Epithelial cell of proximal tubule (primary cell): ENCODE measurements around the gene CCNF. TPM values are rescaled to one million over a fixed set of nuclear protein-coding genes. Genes with fewer than 3 reads are reported as not detected.

Experiments
- DNase-seq: peaks from one replicate; pipeline ENCODE4 v3.0.0-alpha.2; 2011; ENCODE audit warnings: low read depth
- H3K4me3 ChIP-seq: 2 replicates; pipeline ENCODE4 v1.5.1; 2011; ENCODE audit warnings: low read depth, mild to moderate bottlenecking, low read length
- total RNA-seq: library from RNA; depleted of rRNA; stranded (reverse); fragments of >200 nt; gene quantifications from 2 replicates; pipeline ENCODE4 v1.2.3, GENCODE V29; 2015
- TF ChIP-seq, protein P1 (sequence below): conservative IDR thresholded peaks from 2 replicates; pipeline ENCODE4 v1.5.1; 2012; ENCODE audit warnings: low read depth, mild to moderate bottlenecking, low read length

Gene CCNF
- total RNA-seq, 1 donor from 2014 or later = 47.5 TPM

DNA sequence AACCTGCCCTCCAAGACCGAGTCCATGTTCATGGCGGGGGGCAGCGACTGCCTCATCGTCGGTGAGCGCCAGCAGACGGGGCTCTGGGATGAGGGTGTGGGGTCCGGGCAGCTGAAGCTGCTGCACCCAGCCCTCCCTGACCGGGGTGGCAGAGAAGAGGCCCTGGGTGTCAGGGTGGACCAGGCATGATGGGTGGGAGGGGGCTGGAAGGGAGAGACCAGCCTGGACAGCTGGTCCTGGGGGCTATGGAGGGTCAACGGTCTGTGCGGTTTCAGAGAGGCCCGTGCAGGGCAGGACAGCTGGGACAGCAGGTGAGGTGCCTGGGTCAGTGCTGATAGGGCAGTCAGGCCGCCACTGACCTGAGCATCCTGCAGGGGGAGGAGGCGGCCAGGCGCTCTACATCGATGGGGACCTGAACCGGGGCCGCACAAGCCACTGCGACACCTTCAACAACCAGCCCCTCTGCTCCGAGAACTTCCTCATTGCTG, 71.2 kb downstream of the CCNF start:
- TF ChIP-seq, protein P1, sequence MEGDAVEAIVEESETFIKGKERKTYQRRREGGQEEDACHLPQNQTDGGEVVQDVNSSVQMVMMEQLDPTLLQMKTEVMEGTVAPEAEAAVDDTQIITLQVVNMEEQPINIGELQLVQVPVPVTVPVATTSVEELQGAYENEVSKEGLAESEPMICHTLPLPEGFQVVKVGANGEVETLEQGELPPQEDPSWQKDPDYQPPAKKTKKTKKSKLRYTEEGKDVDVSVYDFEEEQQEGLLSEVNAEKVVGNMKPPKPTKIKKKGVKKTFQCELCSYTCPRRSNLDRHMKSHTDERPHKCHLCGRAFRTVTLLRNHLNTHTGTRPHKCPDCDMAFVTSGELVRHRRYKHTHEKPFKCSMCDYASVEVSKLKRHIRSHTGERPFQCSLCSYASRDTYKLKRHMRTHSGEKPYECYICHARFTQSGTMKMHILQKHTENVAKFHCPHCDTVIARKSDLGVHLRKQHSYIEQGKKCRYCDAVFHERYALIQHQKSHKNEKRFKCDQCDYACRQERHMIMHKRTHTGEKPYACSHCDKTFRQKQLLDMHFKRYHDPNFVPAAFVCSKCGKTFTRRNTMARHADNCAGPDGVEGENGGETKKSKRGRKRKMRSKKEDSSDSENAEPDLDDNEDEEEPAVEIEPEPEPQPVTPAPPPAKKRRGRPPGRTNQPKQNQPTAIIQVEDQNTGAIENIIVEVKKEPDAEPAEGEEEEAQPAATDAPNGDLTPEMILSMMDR = no peak
- H3K4me3 ChIP-seq = no peak overlapping the region
- DNase-seq = no peak

DNA sequence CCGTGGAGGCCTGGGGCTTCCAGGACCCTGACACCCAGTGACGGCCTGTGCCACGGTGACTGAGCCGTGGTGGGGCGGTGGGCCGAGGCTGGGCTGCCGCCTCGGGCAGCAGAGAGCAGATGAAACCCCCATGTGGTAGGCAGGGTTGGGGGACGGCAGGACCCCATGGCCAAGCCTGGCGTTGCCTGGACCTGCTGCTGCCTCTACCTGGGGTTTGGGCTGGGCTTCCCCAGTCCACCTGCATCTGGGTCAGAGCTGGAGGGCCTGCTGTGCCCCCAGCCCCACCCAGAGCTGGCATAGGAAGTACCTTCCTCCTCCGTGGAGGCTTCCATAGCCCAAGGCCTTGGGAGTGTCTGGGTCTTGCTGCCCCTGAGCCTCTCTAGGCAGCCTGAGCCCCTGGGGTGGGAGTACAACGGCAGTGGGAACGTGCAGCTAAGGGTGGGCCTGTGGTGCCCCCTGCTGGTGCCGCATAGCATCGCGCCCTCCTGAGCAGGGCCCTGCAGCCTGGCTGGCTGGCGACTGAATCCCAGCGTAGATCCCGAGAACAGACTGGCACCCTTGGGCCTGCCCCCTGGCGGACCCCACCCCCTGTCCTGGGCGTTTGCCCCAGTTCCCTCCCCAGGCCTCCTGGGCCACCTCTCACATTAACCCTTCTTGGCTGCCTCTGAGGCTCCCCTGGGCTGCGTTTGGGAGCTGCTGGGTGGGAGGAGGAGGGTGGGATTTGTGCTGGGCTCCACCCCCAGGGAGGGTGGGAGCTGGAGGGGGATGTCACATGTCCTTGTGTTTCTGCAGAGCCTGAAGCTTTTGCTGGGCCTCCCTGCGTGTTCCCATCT, 71.9 kb downstream of the CCNF start:
- H3K4me3 ChIP-seq = peak overlapping the region; percentile 60
- no peak for DNase-seq
- TF ChIP-seq, protein P1 = peak; percentile 95

DNA sequence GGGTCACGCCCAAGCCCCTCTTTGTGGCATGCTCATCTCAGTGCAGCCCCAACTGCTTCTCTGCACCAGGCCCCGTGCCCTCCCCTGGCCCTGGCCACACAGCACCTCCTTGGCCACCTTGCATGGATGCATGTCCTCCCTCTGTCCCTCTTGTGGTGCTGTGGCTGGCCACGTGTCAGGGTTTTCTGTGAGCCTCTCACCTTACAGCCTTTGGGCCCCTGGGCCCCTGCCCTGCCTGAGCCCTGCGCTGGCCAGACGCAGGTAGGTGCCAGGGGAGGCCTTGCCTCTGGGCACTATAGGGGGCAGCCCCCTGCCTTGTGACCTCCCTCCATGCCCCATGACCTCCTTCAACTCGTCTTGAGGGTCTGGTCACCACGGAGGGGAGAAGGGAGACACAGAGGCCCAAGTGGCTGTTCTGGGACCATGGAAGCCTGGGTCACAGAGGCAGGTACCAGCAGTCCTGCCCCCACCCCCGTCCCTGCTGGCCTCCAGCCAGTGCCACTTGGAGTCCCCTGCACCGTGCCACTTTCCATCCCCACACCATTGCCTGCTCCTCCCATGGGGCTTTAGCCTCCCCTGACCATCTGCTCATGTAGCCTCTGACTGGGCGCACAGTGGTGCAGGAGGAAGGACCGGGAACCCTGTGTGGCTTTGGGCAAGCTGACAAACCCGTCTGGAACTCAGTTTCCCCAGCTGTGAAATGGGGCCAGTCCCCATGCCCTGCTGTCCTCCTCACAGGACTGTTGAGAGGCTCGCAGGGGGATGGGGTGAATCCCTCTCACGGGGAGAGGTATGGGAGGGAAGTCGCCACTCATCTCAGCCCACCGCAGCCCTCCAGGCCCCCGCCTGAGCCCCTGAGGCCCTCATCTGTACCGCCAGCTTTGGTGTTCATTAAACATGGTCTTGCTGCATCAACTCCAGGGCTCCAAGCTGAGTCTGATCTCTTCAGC, 73.0 kb downstream of the CCNF start:
- H3K4me3 ChIP-seq = peak overlapping the region; percentile 60
- TF ChIP-seq, protein P1 = no peak
- no peak for DNase-seq

DNA sequence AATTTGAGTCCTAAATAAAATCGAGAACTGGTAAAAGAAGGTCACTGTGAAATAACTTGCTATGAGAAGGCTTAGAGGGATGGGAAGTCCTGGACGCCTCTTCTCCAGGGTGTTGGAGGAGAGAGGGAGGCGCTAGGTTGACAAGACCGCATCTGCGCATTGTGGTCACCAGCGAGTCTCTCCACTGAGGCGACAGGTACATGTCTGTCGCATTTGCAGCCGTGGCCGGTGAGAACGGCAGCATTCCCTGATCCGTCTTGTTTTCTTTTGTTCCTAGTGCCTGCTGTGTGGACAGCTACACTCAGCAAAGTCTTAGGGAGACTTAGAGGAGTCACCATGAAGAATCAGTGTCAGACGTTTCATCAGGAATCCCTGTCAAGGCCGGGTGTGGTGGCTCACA, 76.4 kb downstream of the CCNF start:
- TF ChIP-seq, protein P1 = no peak
- no peak overlapping the region for H3K4me3 ChIP-seq
- DNase-seq = no peak

DNA sequence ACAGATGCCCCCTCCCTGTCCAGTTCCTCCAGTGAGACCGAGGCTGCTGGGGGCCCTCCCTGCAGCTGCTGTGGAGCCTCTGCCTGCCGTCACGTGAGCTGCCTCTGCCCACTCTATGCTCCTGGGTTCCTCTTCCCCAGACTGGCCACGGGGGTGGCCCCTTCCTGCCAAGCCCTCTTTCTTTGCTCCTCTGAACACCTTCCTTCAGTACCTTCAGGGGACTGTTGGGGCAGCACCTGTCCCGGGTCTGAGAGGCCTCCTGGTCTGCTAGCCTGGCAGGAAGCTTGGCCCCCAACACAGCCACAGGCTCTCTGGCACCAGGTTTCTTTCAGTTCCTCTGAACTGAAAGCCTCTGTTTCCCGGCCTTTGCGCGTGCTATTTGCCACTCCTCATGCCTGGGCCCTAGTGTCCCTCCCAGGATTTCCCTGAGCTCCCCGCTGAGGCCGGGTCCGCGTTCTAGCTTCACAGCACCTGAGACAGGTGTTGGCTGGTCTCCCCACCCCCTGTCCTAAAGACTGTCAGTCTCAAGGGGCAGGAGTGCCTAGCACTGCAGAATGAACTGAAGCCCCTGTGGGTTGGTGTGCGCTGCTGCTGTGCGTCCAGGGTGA, 77.9 kb downstream of the CCNF start:
- TF ChIP-seq, protein P1 = no peak

DNA sequence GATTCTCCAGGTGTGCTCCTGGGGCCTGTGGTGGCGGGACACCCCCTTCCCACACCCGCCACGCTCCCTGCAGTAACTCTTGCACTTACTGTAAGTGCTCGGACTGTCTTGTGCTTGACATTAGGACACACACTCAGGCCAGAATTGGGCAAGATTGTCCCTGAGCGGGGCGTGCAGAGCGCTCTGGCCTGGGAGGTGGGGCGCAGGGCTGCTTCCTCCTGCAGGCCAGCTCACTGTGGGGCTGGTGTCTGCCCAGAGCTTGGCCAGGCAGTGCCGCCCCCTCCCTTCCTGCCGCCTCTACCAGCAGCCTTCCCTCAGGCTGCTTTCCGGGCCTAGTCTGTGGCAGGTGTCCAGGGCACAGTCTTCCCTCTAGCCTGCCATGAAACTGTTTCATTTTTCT, 78.4 kb downstream of the CCNF start:
- no peak overlapping the region for H3K4me3 ChIP-seq
- TF ChIP-seq, protein P1 = no peak
- no peak for DNase-seq

More for the DNA sequence above, 77.9 kb downstream of the CCNF start:
- H3K4me3 ChIP-seq = no peak overlapping the region
- no peak for DNase-seq
